Activated gamma-delta T cell treated with Interleukin-2 at 50 U/mL for 16 hours (primary cell): Measurements from ENCODE around the gene CANT1.
"Not testable (repeated sequence)": the region's sequence is repeated elsewhere in the genome, so short reads cannot be mapped to it uniquely, and the experiment has no call there.

Experiments used
- DNase-seq: peaks from one replicate; pipeline ENCODE4 v3.0.0-alpha.2; 2020

CANT1 gene

GRCh38 chr17:78956254-78956653 lies 53.3 kb downstream of the CANT1 start:
- DNase-seq = no peak

DNA sequence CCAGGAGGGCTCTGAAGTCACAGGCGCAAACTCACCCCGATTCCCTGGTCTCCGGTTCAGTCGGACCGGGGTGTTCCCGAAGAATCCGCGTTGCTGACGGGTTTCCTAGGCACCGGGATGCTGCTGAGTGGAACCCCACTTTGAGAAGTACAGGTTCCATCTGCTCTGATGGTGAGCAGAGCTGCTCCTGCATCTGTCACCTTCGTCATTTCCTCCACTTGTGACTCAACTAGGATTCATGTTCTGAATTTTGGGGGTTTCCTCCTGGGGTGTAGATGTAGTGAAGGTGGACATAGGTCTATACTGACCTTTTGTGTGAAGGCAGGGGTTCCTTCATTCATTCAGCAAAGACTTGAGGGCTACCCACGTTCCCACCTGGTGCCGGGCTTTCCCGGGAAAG lies 54.9 kb downstream of the CANT1 start:
- DNase-seq = no peak

DNA sequence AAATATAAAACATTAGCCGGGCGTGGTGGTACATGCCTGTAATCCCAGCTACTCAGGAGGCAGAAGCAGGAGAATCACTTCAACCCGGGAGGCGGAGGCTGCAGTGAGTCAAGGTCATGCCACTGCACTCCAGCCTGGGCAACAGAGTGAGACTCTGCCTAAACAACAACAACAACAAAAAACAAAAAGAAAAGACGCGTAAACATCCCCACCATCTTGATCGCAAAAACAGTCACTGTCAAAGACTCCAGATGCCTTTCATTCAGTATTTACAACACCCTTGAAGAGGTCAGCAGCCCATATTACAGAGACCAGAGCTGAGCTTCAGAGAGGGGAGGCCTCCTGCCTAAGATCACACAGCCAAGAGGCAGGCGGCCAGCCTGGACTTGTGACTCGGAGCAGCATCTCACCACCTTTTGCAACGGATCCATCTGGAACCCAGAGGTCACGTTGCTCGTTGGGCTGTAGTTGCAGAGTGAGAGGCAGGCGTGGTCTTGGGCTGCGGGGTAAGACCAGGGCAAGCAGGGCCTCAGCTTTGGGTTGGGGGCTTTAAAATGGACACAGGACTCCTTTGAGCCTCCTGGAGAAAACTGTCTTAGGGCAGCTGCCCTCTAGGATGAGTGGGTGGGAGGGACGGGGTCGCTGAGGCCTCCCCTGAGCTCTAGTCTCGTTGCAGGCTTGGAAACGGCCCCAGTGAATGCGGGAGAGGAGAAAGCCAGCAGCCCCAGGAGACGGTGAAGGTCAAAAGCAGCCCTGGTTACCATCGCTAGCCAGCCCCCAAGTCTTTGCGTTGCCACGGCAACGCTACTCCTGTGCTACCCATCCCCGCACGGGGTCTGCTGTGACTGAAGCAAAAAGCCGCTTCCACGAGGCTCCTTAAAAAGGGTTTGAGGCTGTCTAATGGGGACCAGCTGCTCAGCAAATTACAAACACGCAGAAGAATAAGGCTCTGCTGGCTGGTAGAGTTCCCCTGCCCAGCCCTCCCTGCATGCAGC lies 55.9 kb downstream of the CANT1 start:
- DNase-seq = no peak

DNA sequence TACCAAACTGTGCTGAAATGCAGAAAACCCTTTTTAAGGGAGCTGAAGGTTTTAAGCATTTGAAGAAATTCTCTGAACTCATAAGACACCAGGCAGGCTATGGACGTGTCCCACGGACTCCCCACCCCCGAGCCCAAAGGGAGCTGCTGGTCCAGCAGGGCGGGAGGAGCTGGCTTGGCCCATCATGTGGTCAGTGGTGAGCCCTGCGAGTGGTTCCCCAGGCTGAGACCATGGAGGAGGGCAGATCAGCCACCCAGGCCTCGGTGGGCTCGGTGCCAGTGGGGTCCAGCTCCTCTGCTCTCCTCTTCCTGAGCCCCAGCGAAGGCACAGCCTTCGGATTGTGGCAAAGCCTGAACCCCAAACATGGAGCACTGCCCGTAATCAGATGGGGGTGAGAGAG lies 56.9 kb downstream of the CANT1 start:
- DNase-seq = no peak

- DNase-seq = no peak
These were observed 57.5 kb downstream of the CANT1 start for GRCh38 chr17:78951967-78952551.

DNA sequence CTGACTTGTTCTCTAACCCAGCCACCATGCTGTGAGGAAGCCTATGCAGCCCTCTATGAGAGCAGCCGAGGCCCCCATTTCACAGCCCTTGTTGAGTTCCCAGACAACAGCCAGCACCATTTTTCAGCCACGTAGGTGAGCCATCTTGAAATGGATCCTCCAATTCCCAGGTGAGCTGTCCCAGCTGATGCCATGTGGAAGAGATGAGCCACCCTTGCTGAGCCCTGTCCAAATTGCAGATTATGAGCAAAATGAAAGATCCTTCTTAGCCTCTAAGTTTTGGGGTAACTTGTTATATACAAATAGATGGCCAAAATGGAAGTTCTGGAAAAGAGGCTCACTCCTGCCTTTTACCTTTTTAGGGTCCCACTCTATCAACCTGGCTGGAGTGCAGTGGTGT lies 58.7 kb downstream of the CANT1 start:
- DNase-seq = no peak

GRCh38 chr17:78947235-78948149 lies 62.1 kb downstream of the CANT1 start:
- DNase-seq = no peak

DNA sequence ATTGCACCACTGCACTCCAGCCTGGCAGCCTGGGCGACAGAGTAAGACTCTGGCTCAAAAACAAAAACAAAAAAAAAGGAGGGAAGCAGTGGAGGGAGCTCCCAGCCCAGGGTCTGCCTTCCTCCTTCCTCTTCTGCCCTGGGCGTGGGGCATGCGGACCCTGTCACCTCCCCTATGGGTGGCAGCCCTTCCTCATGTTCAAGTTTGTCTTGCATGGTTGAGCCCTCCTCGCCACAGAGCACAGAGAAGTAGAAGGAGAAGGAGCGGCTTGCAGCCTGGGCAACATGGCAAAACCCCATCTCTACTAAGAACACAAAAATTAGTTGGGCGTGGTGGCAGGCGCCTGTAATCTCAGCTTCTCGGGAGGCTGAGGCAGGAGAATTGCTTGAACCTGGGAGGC lies 62.9 kb downstream of the CANT1 start:
- no peak for DNase-seq

DNA sequence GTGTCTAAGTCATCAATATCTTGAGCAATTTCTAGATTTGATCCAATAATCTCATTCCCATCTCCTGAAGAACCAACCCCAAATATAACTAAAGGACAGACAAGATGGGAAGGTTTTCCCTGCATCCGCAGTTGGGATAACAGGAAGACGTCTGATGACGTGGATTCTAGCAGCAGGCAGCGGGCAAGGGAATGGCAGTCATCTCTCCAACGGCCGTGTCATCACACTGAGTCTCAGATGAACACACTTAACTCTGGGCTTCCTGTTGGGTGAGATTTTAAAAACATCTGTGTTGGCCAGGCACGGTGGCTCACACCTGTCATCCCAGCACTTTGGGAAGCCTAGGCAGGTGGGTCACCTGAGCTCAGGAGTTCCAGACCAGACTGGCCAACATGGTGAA lies 63.4 kb downstream of the CANT1 start:
- no peak for DNase-seq

DNA sequence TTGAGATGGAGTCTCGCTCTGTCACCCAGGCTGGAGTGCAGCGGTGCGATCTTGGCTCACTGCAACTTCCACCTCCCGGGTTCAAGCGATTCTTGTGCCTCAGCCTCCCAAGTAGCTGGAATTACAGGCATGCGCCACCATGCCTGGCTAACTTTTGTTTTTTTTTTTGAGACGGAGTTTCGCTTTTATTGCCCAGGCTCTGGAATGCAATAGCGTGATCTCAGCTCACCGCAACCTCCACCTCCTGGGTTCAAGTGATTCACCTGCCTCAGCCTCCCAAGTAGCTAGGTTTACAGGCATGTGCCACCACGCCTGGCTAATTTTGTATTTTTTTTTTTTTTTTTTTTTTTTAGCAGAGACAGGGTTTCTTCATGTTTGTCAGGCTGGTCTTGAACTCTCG lies 64.1 kb downstream of the CANT1 start:
- not testable (repeated sequence) for DNase-seq

DNA sequence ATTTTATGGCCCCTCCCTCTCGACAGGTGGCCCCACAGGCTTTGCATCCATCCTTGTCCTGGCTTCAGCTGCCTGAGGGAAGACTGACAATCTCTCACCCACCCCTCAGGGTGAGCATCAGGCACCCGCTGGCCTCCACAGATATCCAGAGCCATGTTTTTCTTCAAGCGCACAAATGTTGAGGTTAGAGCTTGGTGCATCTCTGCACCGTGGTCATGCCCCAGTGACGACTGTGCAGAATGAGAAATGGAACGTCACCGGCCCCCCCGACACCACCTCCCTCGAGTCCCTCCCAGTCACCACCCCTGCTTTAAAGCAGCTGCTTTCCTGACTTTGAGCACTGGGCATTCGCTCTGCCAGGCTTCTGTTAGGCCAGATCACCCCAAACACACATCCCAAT lies 64.6 kb downstream of the CANT1 start:
- DNase-seq = no peak

DNA sequence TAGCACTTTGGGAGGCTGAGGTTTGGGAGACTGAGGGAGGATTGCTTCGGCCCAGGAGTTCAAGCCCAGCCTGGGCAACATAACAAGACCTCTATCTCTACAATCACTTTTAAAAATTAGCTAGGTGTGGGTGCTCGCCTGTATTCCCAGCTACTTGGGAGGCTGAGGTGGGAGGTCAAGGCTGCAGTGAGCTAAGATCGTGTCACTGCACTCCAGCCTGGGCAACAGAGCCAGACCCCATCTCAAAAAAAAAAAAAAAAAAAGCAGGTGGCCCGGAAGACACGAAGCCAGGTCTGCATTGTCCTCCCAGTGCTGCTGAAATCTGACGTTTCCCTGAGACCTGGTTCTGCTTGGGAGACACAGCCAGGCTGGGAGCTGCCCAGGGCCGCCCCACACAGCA lies 65.5 kb downstream of the CANT1 start:
- DNase-seq = no peak
